GM12875 (cell line): ENCODE data around the gene CHP2.

Experiments used
- H3K4me3 ChIP-seq: one replicate; pipeline ENCODE4 v1.5.1; 2011; ENCODE audit warnings: low read depth, low read length, control low read depth
- TF ChIP-seq, protein P1 (sequence below): IDR thresholded peaks from 2 replicates; pipeline ENCODE4 v1.5.1; 2011; ENCODE audit warnings: low read depth, mild to moderate bottlenecking, control low read depth, inconsistent platforms, low read length, moderate library complexity, borderline replicate concordance; ENCODE audit not compliant: insufficient read depth

Gene CHP2

DNA sequence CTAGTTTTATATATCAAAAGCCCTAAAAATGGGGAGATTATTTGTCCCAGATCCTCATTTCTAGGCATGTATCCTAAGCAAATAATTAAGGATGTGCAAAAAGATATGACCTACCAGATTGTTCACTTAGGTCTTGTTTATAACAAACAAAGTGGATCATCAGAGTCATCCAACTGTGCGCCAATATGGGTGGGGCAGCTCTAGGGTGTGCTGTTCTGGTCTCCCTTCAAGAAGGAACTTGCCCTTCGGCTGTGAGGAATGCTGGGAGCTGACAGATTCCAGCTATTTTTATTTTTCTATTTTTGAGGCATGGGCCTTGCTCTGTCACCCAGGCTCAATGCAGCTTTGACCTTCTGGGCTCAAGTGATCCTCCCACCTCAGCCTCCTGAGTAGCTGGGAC lies 13.8 kb downstream of the CHP2 start:
- TF ChIP-seq, protein P1, sequence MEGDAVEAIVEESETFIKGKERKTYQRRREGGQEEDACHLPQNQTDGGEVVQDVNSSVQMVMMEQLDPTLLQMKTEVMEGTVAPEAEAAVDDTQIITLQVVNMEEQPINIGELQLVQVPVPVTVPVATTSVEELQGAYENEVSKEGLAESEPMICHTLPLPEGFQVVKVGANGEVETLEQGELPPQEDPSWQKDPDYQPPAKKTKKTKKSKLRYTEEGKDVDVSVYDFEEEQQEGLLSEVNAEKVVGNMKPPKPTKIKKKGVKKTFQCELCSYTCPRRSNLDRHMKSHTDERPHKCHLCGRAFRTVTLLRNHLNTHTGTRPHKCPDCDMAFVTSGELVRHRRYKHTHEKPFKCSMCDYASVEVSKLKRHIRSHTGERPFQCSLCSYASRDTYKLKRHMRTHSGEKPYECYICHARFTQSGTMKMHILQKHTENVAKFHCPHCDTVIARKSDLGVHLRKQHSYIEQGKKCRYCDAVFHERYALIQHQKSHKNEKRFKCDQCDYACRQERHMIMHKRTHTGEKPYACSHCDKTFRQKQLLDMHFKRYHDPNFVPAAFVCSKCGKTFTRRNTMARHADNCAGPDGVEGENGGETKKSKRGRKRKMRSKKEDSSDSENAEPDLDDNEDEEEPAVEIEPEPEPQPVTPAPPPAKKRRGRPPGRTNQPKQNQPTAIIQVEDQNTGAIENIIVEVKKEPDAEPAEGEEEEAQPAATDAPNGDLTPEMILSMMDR = no peak
- H3K4me3 ChIP-seq = no peak overlapping the region

DNA sequence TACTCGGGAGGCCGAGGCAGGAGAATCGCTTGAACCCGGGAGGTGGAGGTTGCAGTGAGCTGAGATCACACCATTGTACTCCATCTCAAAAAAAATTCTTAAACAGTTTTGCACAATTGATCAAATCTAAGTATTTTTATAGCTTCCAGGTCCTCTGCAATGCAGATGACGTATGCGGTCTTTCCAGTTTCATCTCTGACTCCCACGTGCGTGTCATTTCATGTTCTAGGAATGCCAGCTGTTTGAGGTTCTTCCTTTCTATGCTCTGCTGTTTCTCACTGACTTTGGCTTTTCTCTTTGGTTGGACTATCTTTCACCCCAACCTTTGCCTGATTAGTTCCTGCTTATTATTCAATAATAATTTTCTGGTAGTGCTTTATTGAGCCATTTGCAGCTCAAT lies 16.2 kb downstream of the CHP2 start:
- no peak overlapping the region for H3K4me3 ChIP-seq
- TF ChIP-seq, protein P1 = no peak

DNA sequence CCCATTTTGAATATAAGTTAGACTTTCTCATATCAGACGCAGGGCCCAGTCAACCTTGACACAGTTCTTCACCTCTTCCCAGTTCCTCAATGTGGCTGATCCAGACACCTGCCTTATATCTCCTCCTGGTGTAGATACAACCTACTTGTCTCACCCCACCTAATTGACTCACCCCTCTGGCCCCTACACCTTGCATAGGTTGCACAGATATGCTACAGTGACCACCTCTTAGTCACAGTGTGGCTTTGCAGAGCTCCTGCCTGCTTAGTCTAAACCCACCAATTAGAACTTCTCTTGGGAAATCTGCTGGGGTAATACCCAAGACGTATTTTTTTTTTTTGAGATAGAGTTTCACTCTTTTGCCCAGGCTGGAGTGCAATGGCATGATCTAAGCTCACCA lies 16.8 kb downstream of the CHP2 start:
- TF ChIP-seq, protein P1 = no peak
- no peak overlapping the region for H3K4me3 ChIP-seq

DNA sequence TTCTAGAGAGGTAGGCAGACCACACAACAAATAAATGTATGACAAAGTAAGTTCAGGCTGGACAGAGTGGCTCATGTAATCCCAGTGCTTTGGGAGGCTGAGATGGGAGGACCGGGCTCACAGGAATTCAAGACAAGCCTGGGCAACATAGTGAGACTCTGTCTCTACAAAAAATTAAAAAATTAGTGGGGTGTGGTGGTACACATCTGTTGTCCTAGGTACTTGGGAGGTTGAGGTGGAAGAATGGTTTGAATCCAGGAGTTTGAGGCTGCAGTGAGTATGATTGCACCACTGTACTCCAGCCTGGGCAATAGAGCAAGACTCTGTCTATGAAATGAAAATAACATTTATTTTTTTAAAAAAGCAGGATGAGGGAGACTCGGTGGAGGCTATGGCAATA lies 18.5 kb downstream of the CHP2 start:
- H3K4me3 ChIP-seq = no peak overlapping the region
- TF ChIP-seq, protein P1 = no peak

DNA sequence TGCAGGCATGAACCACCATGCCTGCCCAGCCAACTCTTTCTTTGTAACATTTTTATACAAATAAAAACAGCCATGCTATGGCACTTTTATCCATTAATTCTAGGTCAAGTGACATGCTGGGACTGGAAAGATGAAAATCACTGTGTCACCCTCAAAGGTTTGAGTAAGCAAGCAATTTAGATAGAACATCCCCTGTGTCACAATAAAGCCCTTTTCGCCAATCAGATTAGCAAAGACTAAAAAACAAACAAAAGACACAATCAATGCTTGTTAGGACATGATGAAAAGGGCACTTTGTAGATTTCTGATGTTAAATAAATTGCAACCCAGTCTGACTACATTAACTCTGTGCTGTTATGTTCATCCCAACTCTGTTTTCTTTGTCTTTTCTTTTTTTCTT lies 26.4 kb downstream of the CHP2 start:
- TF ChIP-seq, protein P1 = no peak
- no peak overlapping the region for H3K4me3 ChIP-seq

DNA sequence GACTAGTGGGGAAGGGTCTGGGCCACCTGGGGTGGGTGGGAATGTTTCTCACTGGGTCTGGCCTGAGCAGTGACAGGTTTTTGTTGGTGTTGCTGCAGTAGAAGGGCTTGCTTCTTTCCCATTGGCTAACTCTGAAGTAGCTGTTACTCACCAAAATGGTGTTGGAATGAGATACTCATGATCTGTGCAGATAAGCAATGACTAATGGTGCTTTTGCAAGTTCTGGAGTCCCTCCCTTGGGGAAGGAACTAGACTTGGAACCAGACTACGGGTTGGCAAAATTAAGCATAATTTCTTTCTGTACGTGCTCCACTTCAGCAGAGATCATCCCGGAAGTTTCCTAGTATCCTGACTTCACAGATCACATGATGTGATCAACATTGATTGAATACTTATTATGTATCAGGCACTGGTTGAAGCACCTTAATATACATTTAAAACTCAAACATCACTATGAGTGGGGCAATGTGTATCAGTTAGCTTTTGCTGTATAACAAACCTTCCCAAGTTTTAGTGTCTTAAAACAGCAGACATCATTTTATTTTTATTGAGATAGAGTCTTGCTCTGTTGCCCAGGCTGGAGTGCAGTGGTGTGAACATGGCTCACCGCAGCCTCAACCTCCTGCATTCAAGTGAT lies 30.1 kb downstream of the CHP2 start:
- H3K4me3 ChIP-seq = no peak overlapping the region
- TF ChIP-seq, protein P1 = no peak

DNA sequence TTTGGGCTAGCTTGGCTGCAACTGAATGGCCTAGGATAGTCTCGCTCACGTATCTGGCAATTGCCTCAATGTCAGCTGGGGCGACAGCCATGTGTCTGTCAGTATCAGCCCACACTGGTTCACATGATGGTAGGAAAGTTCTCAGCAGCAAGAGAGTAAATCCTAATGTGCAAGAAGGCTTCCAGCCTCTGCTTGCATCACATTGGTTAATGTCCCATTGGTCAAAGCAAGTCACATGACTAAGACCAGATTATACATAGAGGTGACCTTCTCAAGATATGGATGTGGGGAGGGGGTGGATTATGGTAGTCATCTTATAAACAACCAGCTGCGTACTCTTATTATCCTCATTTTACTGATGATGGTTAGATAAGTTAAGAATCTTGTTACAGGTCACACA lies 31.0 kb downstream of the CHP2 start:
- TF ChIP-seq, protein P1 = no peak
- no peak overlapping the region for H3K4me3 ChIP-seq
